Measurements from ENCODE around the gene EML1. TPM values are rescaled to one million over a fixed set of nuclear protein-coding genes. Genes with fewer than 3 reads are reported as not detected.

EML1 gene
- total RNA-seq, 1 donor from 2014 or later = 57.2 TPM

- H3K4me3 Mint-ChIP-seq = no peak overlapping the region
- peaks cover 11% of the 10 kb centered on the region for H3K36me3 ChIP-seq
- no peak overlapping the region for H3K27ac ChIP-seq
- H2AFZ ChIP-seq (replicated peaks) = no peak overlapping the region
- H3K27me3 Mint-ChIP-seq (ENCODE audit: insufficient read depth, low read depth) = peaks cover 6% of the 10 kb centered on the region
- H3K79me2 ChIP-seq (ENCODE audit: low read depth) = no peaks in the 10 kb centered on the region
- H3K9me3 ChIP-seq (ENCODE audit: low read depth) = no peaks in the 10 kb centered on the region
- no peak overlapping the region for H3K27ac Mint-ChIP-seq
- no peak overlapping the region for H3K4me2 ChIP-seq
- H3K4me3 ChIP-seq = no peak overlapping the region
- peaks cover 11% of the 10 kb centered on the region for H3K36me3 Mint-ChIP-seq
- no peak for DNase-seq (ENCODE audit: low spot score)
- H3K4me1 Mint-ChIP-seq = peaks cover 12% of the 10 kb centered on the region
- no peak overlapping the region for H3K9ac ChIP-seq
- no peaks in the 10 kb centered on the region for H3K4me1 ChIP-seq
- H3K9me3 Mint-ChIP-seq = no peaks in the 10 kb centered on the region
- no peaks in the 10 kb centered on the region for H4K20me1 ChIP-seq (ENCODE audit: low read depth)
- no peak for TF ChIP-seq EZH2phosphoT487 (IDR thresholded peaks at IDR 0.05)
- no peak for TF ChIP-seq CTCF (IDR thresholded peaks at IDR 0.05)
- no peak for TF ChIP-seq EZH2 (IDR thresholded peaks at IDR 0.05)
- H3F3A ChIP-seq (ENCODE audit: low read depth) = no peaks in the 10 kb centered on the region
- H3K27me3 ChIP-seq = no peaks in the 10 kb centered on the region
Observed at GRCh38 chr14:99939421-99939820, 146.2 kb downstream of the EML1 start.

GRCh38 chr14:99940064-99940463 lies 146.9 kb downstream of the EML1 start:
- Histone ChIP-seq H3K9ac (no peak overlapping the region), H3F3A (ENCODE audit: low read depth) (no peaks in the 10 kb centered on the region), H3K27me3 (no peaks in the 10 kb centered on the region), H4K20me1 (ENCODE audit: low read depth) (no peaks in the 10 kb centered on the region), H3K9me3 (ENCODE audit: low read depth) (no peaks in the 10 kb centered on the region), H2AFZ (replicated peaks) (no peak overlapping the region), H3K36me3 (peaks cover 11% of the 10 kb centered on the region), H3K4me2 (no peak overlapping the region), H3K79me2 (ENCODE audit: low read depth) (no peaks in the 10 kb centered on the region), H3K4me1 (no peaks in the 10 kb centered on the region), H3K4me3 (no peak overlapping the region), H3K27ac (no peak overlapping the region)
- Mint-ChIP-seq H3K27me3 (ENCODE audit: insufficient read depth, low read depth) (peaks cover 6% of the 10 kb centered on the region), H3K36me3 (peaks cover 11% of the 10 kb centered on the region), H3K4me1 (peaks cover 7% of the 10 kb centered on the region), H3K27ac (no peak overlapping the region), H3K9me3 (no peaks in the 10 kb centered on the region), H3K4me3 (no peak overlapping the region)
- no peak for DNase-seq (ENCODE audit: low spot score)
- TF ChIP-seq EZH2 (IDR thresholded peaks at IDR 0.05) = no peak
- TF ChIP-seq EZH2phosphoT487 (IDR thresholded peaks at IDR 0.05) = no peak
- TF ChIP-seq CTCF (IDR thresholded peaks at IDR 0.05) = no peak

- Mint-ChIP-seq H3K4me3 (no peak overlapping the region), H3K9me3 (no peaks in the 10 kb centered on the region), H3K27ac (no peak overlapping the region), H3K27me3 (ENCODE audit: insufficient read depth, low read depth) (peaks cover 6% of the 10 kb centered on the region), H3K36me3 (peaks cover 7% of the 10 kb centered on the region), H3K4me1 (peaks cover 8% of the 10 kb centered on the region)
- H3F3A ChIP-seq (ENCODE audit: low read depth) = peaks cover 7% of the 10 kb centered on the region
- no peaks in the 10 kb centered on the region for H3K9me3 ChIP-seq (ENCODE audit: low read depth)
- H3K79me2 ChIP-seq (ENCODE audit: low read depth) = no peaks in the 10 kb centered on the region
- peaks cover 11% of the 10 kb centered on the region for H3K36me3 ChIP-seq
- H3K4me1 ChIP-seq = no peaks in the 10 kb centered on the region
- no peaks in the 10 kb centered on the region for H4K20me1 ChIP-seq (ENCODE audit: low read depth)
- no peak overlapping the region for H3K4me3 ChIP-seq
- no peak overlapping the region for H3K4me2 ChIP-seq
- H3K27ac ChIP-seq = no peak overlapping the region
- TF ChIP-seq EZH2phosphoT487 (IDR thresholded peaks at IDR 0.05) = no peak
- TF ChIP-seq CTCF (IDR thresholded peaks at IDR 0.05) = no peak
- no peak for TF ChIP-seq EZH2 (IDR thresholded peaks at IDR 0.05)
- no peaks in the 10 kb centered on the region for H3K27me3 ChIP-seq
- H2AFZ ChIP-seq (replicated peaks) = no peak overlapping the region
- no peak for DNase-seq (ENCODE audit: low spot score)
- H3K9ac ChIP-seq = no peak overlapping the region
Observed at GRCh38 chr14:99941211-99941610, 148.0 kb downstream of the EML1 start.

Measured in neural progenitor cell (in vitro differentiated cells).